Common myeloid progenitor, CD34-positive (primary cell): ENCODE data around the gene CERCAM.

ENCODE experiments used
- CTCF ChIA-PET: fragments of 350-600 bp; sonication (Branson Sonifier 250); formaldehyde crosslinking; loops from one replicate; lab custom pipeline; 2021; ENCODE audit warnings: antibody characterized with exemption; lab: Charles Lee
- POLR2A ChIA-PET: fragments of 350-600 bp; sonication (Branson Sonifier 250); formaldehyde crosslinking; loops from one replicate; lab custom pipeline; 2021; ENCODE audit warnings: antibody characterized with exemption; lab: Charles Lee
- DNase-seq, 3 donors: peaks; one replicate each; pipeline versions ENCODE4 v3.0.0 to v3.0.0-alpha.2; 2013
- H3K27ac ChIP-seq, 2 experiments: 1 replicate in 1 of 2; 2 replicates in 1 of 2; pipeline ENCODE4 v1.7.0; 2013; ENCODE audit warnings: inconsistent platforms in 2 of 2, low read length in 2 of 2, mild to moderate bottlenecking in 2 of 2, low read depth in 1 of 2, moderate library complexity in 1 of 2; ENCODE audit not compliant: severe bottlenecking in 2 of 2, insufficient read depth in 1 of 2, poor library complexity in 1 of 2
- H3K27me3 ChIP-seq, 5 experiments: replicated peaks in 2 of 5; 1 replicate in 3 of 5; 2 replicates in 2 of 5; pipeline versions ENCODE4 v1.6.1 to v1.7.0; 2013; ENCODE audit warnings: low read length in 4 of 5, mild to moderate bottlenecking in 2 of 5, moderate library complexity in 2 of 5, inconsistent platforms in 1 of 5; ENCODE audit not compliant: insufficient read depth in 5 of 5, control insufficient read depth in 4 of 5
- H3K36me3 ChIP-seq, 4 experiments: 1 replicate in 2 of 4; 2 replicates in 2 of 4; pipeline versions ENCODE4 v1.6.1 to v1.7.0; 2013; ENCODE audit warnings: low read length in 3 of 4, control low read depth in 1 of 4, mild to moderate bottlenecking in 1 of 4; ENCODE audit not compliant: control insufficient read depth in 4 of 4, insufficient read depth in 4 of 4
- H3K4me1 ChIP-seq, 4 experiments: 1 replicate in 3 of 4; 2 replicates in 1 of 4; pipeline versions ENCODE4 v1.6.1 to v1.7.1; 2013; ENCODE audit warnings: low read length in 3 of 4, mild to moderate bottlenecking in 3 of 4, control low read depth in 1 of 4, inconsistent platforms in 1 of 4, moderate library complexity in 1 of 4; ENCODE audit not compliant: control insufficient read depth in 4 of 4, insufficient read depth in 4 of 4; ENCODE audit errors: control extremely low read depth in 1 of 4
- H3K4me3 ChIP-seq, 7 experiments: 1 replicate in 4 of 7; 2 replicates in 3 of 7; pipeline versions ENCODE4 v1.5.1 to v1.7.0; 2013; ENCODE audit warnings: mild to moderate bottlenecking in 7 of 7, low read length in 6 of 7, moderate library complexity in 6 of 7, inconsistent platforms in 2 of 7, low read depth in 2 of 7, control low read depth in 1 of 7; ENCODE audit not compliant: insufficient read depth in 4 of 7, control insufficient read depth in 1 of 7; ENCODE audit errors: extremely low read depth in 1 of 7
- H3K9me3 ChIP-seq, 5 experiments: 1 replicate in 4 of 5; 2 replicates in 1 of 5; pipeline versions ENCODE4 v1.6.1 to v1.7.1; 2013; ENCODE audit warnings: low read length in 4 of 5, mild to moderate bottlenecking in 2 of 5, inconsistent platforms in 1 of 5, low read depth in 1 of 5, moderate library complexity in 1 of 5; ENCODE audit not compliant: control insufficient read depth in 4 of 5, insufficient read depth in 2 of 5; ENCODE audit errors: control extremely low read depth in 1 of 5
- WGBS: methylation state at CpG from one replicate; pipeline ENCODE4 v1.1.5; 2013; ENCODE audit not compliant: insufficient coverage; 5-methylcytosine and 5-hydroxymethylcytosine counted together

The CERCAM gene

DNA sequence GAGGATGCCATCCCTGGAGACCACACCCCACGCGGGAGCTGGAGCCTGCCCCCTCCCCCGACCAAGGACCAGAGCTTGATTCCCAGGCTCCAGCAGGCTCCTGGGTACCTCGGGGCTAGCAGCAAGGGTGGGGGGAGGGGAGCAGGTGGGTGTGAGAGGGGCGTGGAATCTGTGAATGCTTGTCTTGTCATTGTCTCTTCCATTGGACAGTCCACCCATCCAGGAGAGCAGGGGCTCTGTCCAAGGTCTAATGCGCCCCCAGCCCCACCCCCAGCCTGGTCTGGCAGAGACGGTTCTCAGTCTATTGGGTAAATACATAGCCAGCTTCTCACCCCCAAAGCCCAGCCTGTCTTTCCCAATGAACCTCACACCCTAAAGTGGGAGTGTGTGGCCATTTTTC, 26.7 kb upstream of the CERCAM start:
- no peak overlapping the region for H3K27ac ChIP-seq
- no peak overlapping the region for H3K4me3 ChIP-seq
- H3K27me3 ChIP-seq = no peaks in the 10 kb centered on the region
- ChIA-PET POLR2A (interaction anchor here (0.6 kb wide), 1 partner anchor 107 kb away, joined by 3 read pairs; no protein-coding TSS in a partner anchor), CTCF (no interaction called here)
- WGBS = 100% methylated on average over 2 of the region's 7 CpGs
- peaks cover 2 to 37% (median 21%) of the 10 kb centered on the region in 4 experiments for H3K36me3 ChIP-seq
- DNase-seq = no peak
- H3K4me1 ChIP-seq = peaks cover 0 to 9% (median 8%) of the 10 kb centered on the region in 4 experiments
- no peaks in the 10 kb centered on the region for H3K9me3 ChIP-seq

DNA sequence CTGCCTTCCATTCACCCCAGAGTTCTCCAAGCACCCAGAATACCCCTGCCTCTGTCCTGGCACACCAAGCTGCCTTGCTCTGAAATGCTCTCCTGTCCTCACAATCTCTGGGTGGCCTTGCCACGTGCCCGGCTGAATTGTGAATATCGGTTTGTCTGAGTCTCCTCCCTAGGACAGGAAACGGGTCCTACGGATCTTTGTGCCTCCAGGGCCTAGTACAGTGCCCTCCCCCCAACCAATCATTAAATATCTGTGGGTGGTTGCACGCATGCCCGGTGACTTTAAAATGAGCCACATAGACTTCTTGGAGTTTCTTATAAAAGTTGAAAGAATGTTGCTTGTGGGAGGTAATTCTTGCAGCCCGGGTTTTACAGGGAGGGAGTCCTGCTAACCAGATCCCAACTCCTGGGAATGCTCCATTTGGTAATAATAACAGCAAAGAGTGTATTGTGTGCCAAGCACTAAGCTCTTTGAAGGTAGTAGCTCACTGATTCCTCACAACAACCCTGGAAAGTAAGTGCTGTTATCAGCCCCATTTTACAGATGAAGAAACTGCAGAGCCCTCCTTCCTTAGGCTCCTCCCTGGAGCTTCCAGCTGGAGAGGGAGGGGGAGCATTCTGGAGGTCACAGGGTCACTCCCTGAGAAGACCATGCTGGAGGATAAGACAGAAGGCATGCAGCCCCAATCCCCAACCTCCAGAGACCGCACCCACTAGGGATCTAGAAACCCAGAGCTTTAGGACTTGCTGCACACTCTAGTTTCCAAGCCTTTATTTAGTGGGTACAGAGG, 26.1 kb upstream of the CERCAM start:
- Histone ChIP-seq H3K27ac (no peak overlapping the region), H3K4me3 (no peak overlapping the region), H3K36me3 (peaks cover 2 to 31% (median 18%) of the 10 kb centered on the region in 4 experiments), H3K9me3 (no peaks in the 10 kb centered on the region), H3K4me1 (peaks cover 0 to 9% (median 8%) of the 10 kb centered on the region in 4 experiments), H3K27me3 (no peaks in the 10 kb centered on the region)
- POLR2A ChIA-PET = interaction anchor here (0.6 kb wide), 1 partner anchor 107 kb away, joined by 3 read pairs; no protein-coding TSS in a partner anchor
- CTCF ChIA-PET = no interaction called here
- DNase-seq = no peak
- 87% methylated on average over 3 of the region's 9 CpGs for WGBS

DNA sequence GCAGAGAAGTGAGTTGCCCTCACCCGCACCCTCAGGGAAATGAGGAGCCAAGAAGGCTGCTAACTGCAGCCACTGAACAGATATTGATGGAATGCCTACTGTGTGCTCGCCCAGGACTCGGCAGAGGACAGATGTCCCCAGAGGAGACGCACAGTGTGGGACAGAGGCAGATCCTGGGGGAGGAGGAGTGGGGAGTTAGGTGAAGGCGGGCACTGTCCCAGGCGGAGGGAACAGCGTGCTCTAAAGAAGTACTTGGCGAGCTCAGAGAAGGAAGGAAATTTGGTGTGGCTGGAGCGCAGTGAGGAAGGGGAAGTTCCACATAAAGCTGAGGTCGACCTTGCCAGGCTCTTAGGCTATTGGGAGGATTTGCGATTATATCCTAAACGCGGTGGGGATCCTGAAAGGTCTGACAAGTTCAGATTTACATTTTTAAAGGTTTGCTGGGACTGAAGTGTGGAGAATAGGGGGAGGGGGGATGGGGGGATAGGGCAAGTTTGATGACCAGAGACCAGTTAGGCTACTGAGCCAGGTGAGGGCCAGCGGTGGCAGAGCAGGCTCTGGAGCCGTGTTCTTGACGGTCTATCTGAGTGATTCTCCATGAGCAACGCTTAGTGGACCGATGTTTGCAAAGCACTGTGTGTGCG, 23.6 kb upstream of the CERCAM start:
- CTCF ChIA-PET = interaction anchor here (0.6 to 1.7 kb wide), 7 partner anchors 10 to 417 kb away, joined by 3 to 5 read pairs (median 4); no protein-coding TSS in a partner anchor
- no peaks in the 10 kb centered on the region for H3K27me3 ChIP-seq
- POLR2A ChIA-PET = no interaction called here

DNA sequence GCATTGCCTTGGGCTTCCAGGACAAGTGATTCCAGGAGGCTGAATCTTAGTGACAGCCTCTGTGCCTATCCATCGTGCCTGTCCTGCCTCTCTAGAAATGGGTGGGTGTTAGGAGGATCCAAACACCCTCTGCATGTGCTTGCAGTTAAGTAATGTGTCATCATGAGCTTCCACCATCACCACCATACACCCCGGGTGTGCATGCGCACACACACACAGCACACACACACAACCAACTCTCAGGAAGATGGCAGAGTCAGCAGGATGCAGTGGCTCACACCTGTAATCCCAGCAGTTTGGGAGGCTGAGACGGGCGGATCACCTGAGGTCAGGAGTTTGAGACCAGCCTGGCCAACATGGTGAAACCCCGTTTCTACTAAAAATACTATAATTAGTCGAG, 22.8 kb upstream of the CERCAM start:
- ChIA-PET CTCF (interaction anchor here (1.1 to 1.7 kb wide), 2 partner anchors 9 to 13 kb away, joined by 4 to 5 read pairs; no protein-coding TSS in a partner anchor), POLR2A (interaction anchor here (0.5 kb wide), 1 partner anchor 22 kb away, joined by 4 read pairs; no protein-coding TSS in a partner anchor)
- 95% methylated on average over 4 of the region's 7 CpGs for WGBS
- peaks cover 0 to 9% (median 8%) of the 10 kb centered on the region in 4 experiments for H3K4me1 ChIP-seq
- no peak overlapping the region for H3K4me3 ChIP-seq
- peaks cover 0 to under 1% (median 0%) of the 10 kb centered on the region in 4 experiments for H3K36me3 ChIP-seq
- no peaks in the 10 kb centered on the region for H3K27me3 ChIP-seq
- H3K27ac ChIP-seq = no peak overlapping the region
- no peaks in the 10 kb centered on the region for H3K9me3 ChIP-seq
- DNase-seq = no peak

More for the DNA sequence above, 23.6 kb upstream of the CERCAM start:
- Histone ChIP-seq H3K27ac (no peak overlapping the region), H3K36me3 (peaks cover 0 to 7% (median 4%) of the 10 kb centered on the region in 4 experiments), H3K4me3 (peak overlapping the region in 3 of 7 experiments; percentile 11 to 64 (median 39)), H3K9me3 (no peaks in the 10 kb centered on the region), H3K4me1 (peaks cover 0 to 9% (median 8%) of the 10 kb centered on the region in 4 experiments)
- WGBS = 6% methylated on average over 18 of the region's 19 CpGs
- DNase-seq = peak; percentile 30 to 67 (median 63)

DNA sequence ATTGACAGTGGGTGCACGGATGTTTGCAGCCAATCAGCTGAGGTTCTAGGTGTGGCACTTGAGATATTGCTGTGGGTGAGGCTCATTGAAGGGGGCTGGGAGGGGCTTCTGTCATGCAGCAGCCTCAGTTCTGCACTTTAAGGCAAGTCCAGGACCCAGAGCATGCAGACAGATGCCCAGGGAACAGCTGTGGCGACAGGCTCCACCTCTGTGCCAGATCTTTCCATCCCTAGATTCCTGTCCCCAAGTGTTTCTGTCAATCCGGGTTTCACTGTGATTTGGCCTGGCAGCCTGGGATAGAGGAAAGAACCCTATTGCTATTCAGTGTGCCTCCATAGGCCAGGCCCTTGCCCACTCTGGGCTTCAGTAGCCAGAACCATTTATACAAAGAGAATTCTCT, 20.8 kb upstream of the CERCAM start:
- H3K27ac ChIP-seq = no peak overlapping the region

DNA sequence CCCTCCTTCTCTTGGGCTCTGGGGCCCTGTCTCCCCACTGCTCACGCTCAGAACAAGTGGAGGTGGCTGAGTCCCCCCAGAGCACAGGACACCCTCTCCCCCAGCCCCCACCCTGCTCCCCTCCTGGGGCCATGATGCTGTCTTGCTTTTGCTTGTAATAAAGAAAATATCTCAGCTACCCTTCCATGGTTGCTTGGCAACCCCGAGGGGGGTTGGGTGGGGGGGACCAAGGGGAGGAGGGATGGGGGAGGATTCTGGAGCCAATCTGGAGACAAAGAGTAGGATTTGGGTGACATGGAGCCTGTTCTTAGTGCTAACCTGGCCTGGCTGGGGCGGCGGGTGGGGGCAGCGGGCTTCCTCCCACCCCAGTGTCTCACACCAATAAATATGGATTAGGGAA, 16.1 kb upstream of the CERCAM start:
- WGBS = no CpG with 5 or more reads among the region's 5 CpGs
- Histone ChIP-seq H3K9me3 (no peaks in the 10 kb centered on the region), H3K4me3 (no peak overlapping the region), H3K4me1 (peaks cover 0 to 2% (median 0%) of the 10 kb centered on the region in 4 experiments), H3K27ac (no peak overlapping the region), H3K27me3 (peaks cover 2 to 20% (median 9%) of the 10 kb centered on the region in 5 experiments), H3K36me3 (no peaks in the 10 kb centered on the region)
- CTCF ChIA-PET = no interaction called here
- POLR2A ChIA-PET = interaction anchor here (0.5 kb wide), 2 partner anchors 21 to 78 kb away, joined by 3 to 7 read pairs; no protein-coding TSS in a partner anchor
- DNase-seq = no peak

More for the DNA sequence above, 20.8 kb upstream of the CERCAM start:
- Histone ChIP-seq H3K27me3 (no peaks in the 10 kb centered on the region), H3K4me3 (no peak overlapping the region), H3K4me1 (peaks cover 0 to 9% (median 8%) of the 10 kb centered on the region in 4 experiments), H3K36me3 (no peaks in the 10 kb centered on the region), H3K9me3 (no peaks in the 10 kb centered on the region)
- ChIA-PET CTCF (interaction anchor here (1.5 kb wide), 1 partner anchor 20 kb away, joined by 4 read pairs; no protein-coding TSS in a partner anchor), POLR2A (no interaction called here)
- WGBS = 85% methylated on average over 3 of the region's 3 CpGs
- no peak for DNase-seq
